MCF 10A (cell line): ENCODE results near the gene PLEKHA3. TPM values are rescaled to one million over a fixed set of nuclear protein-coding genes. Genes with fewer than 3 reads are reported as not detected.

Source experiments
- Bru-seq: library from RNA; stranded (reverse); fragments of 400-500 nt; gene quantifications from one replicate; lab custom pipeline; 2021; lab: Mats Ljungman, UMichigan
- BruChase-seq, 2 experiments: library from RNA; stranded (reverse); fragments of 400-500 nt; gene quantifications; one replicate each; lab custom pipeline; 2021; lab: Mats Ljungman, UMichigan
- BruUV-seq: library from RNA; stranded (reverse); fragments of 400-500 nt; replicated peaks from 2 replicates; lab custom pipeline; 2021; lab: Mats Ljungman, UMichigan
- CTCF ChIA-PET: fragments of 300-600 bp; sonication (Branson Sonifier 250); formaldehyde crosslinking; extraction: SDS; loops from one replicate; lab custom pipeline; 2021; ENCODE audit warnings: antibody characterized with exemption, inconsistent platforms; lab: Yijun Ruan, JAX
- POLR2A ChIA-PET: fragments of 300-600, 350-650 bp; sonication (Branson Sonifier 250); formaldehyde crosslinking; extraction: SDS; loops from one replicate; lab custom pipeline; 2020; ENCODE audit warnings: antibody characterized with exemption, inconsistent platforms; lab: Yijun Ruan, JAX
- DNase-seq: peaks from one replicate; pipeline ENCODE4 v3.0.0-alpha.2; 2018; ENCODE audit not compliant: unreplicated experiment
- H3K27ac Mint-ChIP-seq: one replicate; pipeline ENCODE4 v1.8.0; 2022; ENCODE audit warnings: mild to moderate bottlenecking, low read depth, mixed read lengths; ENCODE audit not compliant: unreplicated experiment
- H3K27me3 Mint-ChIP-seq: one replicate; pipeline ENCODE4 v1.8.0; 2022; ENCODE audit warnings: mixed read lengths; ENCODE audit not compliant: insufficient read depth, unreplicated experiment
- H3K36me3 Mint-ChIP-seq: one replicate; pipeline ENCODE4 v1.8.0; 2022; ENCODE audit warnings: mild to moderate bottlenecking, moderate library complexity, mixed read lengths; ENCODE audit not compliant: insufficient read depth, unreplicated experiment
- H3K4me1 Mint-ChIP-seq: one replicate; pipeline ENCODE4 v1.8.0; 2022; ENCODE audit warnings: mixed read lengths; ENCODE audit not compliant: insufficient read depth, unreplicated experiment
- H3K4me3 Mint-ChIP-seq: one replicate; pipeline ENCODE4 v1.8.0; 2022; ENCODE audit warnings: mild to moderate bottlenecking, moderate library complexity, mixed read lengths; ENCODE audit not compliant: unreplicated experiment
- H3K9me3 Mint-ChIP-seq: one replicate; pipeline ENCODE4 v1.8.0; 2022; ENCODE audit warnings: mixed read lengths; ENCODE audit not compliant: unreplicated experiment
- CTCF ChIP-seq: fragments of 200-600 bp; IDR thresholded peaks from one replicate; pipeline ENCODE4 v1.8.0; 2022; ENCODE audit warnings: antibody characterized with exemption, mild to moderate bottlenecking; ENCODE audit not compliant: unreplicated experiment
- intact Hi-C: fragments of 100-400 bp; cut with micrococcal nuclease; formaldehyde crosslinking; loops from 2 replicates; pipeline ENCODE4 v1.14.1; 2022
- long read RNA-seq: library from polyadenylated mRNA; stranded (forward); transcript quantifications from one replicate; pipeline ENCODE4 v2.0.0, GENCODE V29; 2022
- total RNA-seq: library from RNA; stranded (reverse); gene quantifications from 2 replicates; pipeline ENCODE4 v1.2.3, GENCODE V29; 2022

Gene PLEKHA3
- total RNA-seq, result 29.8 and 43.4 TPM in 2 replicates
- Bru-seq, nascent RNA, result percentile 85 among the genes with signal in this experiment
- BruChase-seq, experiment 1, labeled RNA remaining after a 6-hour chase, result percentile 94 among the genes with signal in this experiment
- percentile 88 among the genes with signal in this experiment for BruChase-seq, experiment 2, labeled RNA remaining after a 2-hour chase
- long read RNA-seq, full-length matches to known transcripts, result 42 of 49 reads
- long read RNA-seq, partial matches to known transcripts, result 1 of 49 reads
- long read RNA-seq, other reads (novel, unspliced or antisense), result 6 of 49 reads

- peak within 1 kb of the TSS; percentile 99 for H3K27ac Mint-ChIP-seq
- TF ChIP-seq CTCF, result no peak
- ChIA-PET POLR2A (interaction anchor here (0.6 to 4.6 kb wide), 16 partner anchors 9 to 407 kb away, joined by 3 to 76 read pairs (median 4); partner anchors contain the start of genes PJVK and PRKRA), CTCF (interaction anchor here (0.6 to 1.4 kb wide), 6 partner anchors 13 to 699 kb away, joined by 3 to 6 read pairs (median 4); no protein-coding TSS in a partner anchor)
- H3K4me1 Mint-ChIP-seq, result peaks cover 29% of the 10 kb centered on the region
- no peaks in the 10 kb centered on the region for H3K9me3 Mint-ChIP-seq
- intact Hi-C loops, result loop anchor here (1.0 kb wide), 1 partner anchor 43 kb away; no protein-coding TSS in a partner anchor
- peak; percentile 97 for DNase-seq
- peaks cover 13% of the 10 kb centered on the region for H3K36me3 Mint-ChIP-seq
- H3K4me3 Mint-ChIP-seq, result peak within 1 kb of the TSS; percentile 96
- no peaks in the 10 kb centered on the region for H3K27me3 Mint-ChIP-seq
- no TSS peak for BruUV-seq
These were observed at the start of gene PLEKHA3 for GRCh38 chr2:178480227-178481181. PLEKHA3 (plus strand) TSS chr2:178480457; CDS start chr2:178480870, 413 bp downstream.

GRCh38 chr2:178436662-178437061 lies 43.6 kb upstream of the PLEKHA3 start:
- POLR2A ChIA-PET, result interaction anchor here (0.7 kb wide), 1 partner anchor 456 kb away, joined by 3 read pairs; no protein-coding TSS in a partner anchor
- intact Hi-C loops, result no loop called here
- Mint-ChIP-seq H3K4me1 (no peaks in the 10 kb centered on the region), H3K4me3 (no peak overlapping the region), H3K36me3 (peaks cover 88% of the 10 kb centered on the region), H3K27ac (no peak overlapping the region), H3K9me3 (no peaks in the 10 kb centered on the region), H3K27me3 (no peaks in the 10 kb centered on the region)
- no peak for DNase-seq
- TF ChIP-seq CTCF, result no peak
- CTCF ChIA-PET, result interaction anchor here (0.6 kb wide), 1 partner anchor 13 kb away, joined by 3 read pairs; no protein-coding TSS in a partner anchor
- BruUV-seq, result no TSS peak

GRCh38 chr2:178441426-178441825 lies 38.8 kb upstream of the PLEKHA3 start:
- DNase-seq, result no peak
- BruUV-seq, result no TSS peak
- Mint-ChIP-seq H3K27ac (peak overlapping the region; percentile 5), H3K4me3 (no peak overlapping the region), H3K27me3 (no peaks in the 10 kb centered on the region), H3K4me1 (no peaks in the 10 kb centered on the region), H3K9me3 (no peaks in the 10 kb centered on the region), H3K36me3 (peaks cover 77% of the 10 kb centered on the region)
- intact Hi-C loops, result no loop called here
- ChIA-PET POLR2A (interaction anchor here (3.8 kb wide), 1 partner anchor 9 kb away, joined by 22 read pairs; the partner anchor contains the start of genes PJVK and PRKRA), CTCF (interaction anchor here (1.7 to 2.1 kb wide), 2 partner anchors 22 to 29 kb away, joined by 4 to 5 read pairs; no protein-coding TSS in a partner anchor)
- no peak for TF ChIP-seq CTCF
